GM12878 (cell line): ENCODE measurements around the gene VRK3. TPM values are rescaled to one million over a fixed set of nuclear protein-coding genes. Genes with fewer than 3 reads are reported as not detected.

Source experiments
- ATAC-seq: fragments of 200-7000 bp; cut with Tn5 transposase; 3 replicates; pipeline ENCODE4 v1.9.1; 2020; ENCODE audit warnings: mild to moderate bottlenecking, moderate library complexity
- BruUV-seq: library from RNA; stranded (reverse); fragments of 400-500 nt; replicated peaks from 2 replicates; lab custom pipeline; 2021; lab: Mats Ljungman, UMichigan
- CTCF ChIA-PET: fragments of 300-600 bp; sonication (Branson Sonifier 250); formaldehyde crosslinking; extraction: SDS; loops from one replicate; lab custom pipeline; 2021; ENCODE audit warnings: inconsistent platforms; lab: Yijun Ruan, JAX
- POLR2A ChIA-PET: fragments of 350-600 bp; formaldehyde crosslinking; extraction: SDS; loops from one replicate; lab custom pipeline; 2021; ENCODE audit warnings: inconsistent platforms; lab: Charles Lee
- RAD21 ChIA-PET: fragments of 300-600 bp; sonication (Branson Sonifier 250); formaldehyde crosslinking; loops from one replicate; lab custom pipeline; 2023; ENCODE audit warnings: antibody characterized with exemption; ENCODE audit not compliant: unreplicated experiment; lab: Charles Lee
- SMC1A ChIA-PET: fragments of 300-600 bp; sonication (Branson Sonifier 250); formaldehyde crosslinking; loops from one replicate; lab custom pipeline; 2023; ENCODE audit not compliant: unreplicated experiment, uncharacterized antibody; lab: Charles Lee
- DNase-seq: peaks from one replicate; pipeline ENCODE4 v3.0.0-alpha.2; 2011; ENCODE audit warnings: low read depth, low spot score
- FAIRE-seq: peaks from 3 replicates; lab custom pipeline; 2011; peaks lifted over from hg19 to GRCh38; lab: Jason Lieb, UNC
- H2AFZ ChIP-seq: 2 replicates; pipeline ENCODE4 v1.6.0; 2011; ENCODE audit warnings: low read depth, low read length, control low read depth; ENCODE audit not compliant: control insufficient read depth
- H3K27ac ChIP-seq: 2 replicates; pipeline ENCODE4 v1.5.1; 2011; ENCODE audit warnings: control low read depth; ENCODE audit not compliant: control insufficient read depth, insufficient read depth
- H3K27me3 ChIP-seq, 2 experiments: replicated peaks in 1 of 2; 2 replicates each; pipeline versions ENCODE4 v1.6.0 to v1.6.1; 2011; ENCODE audit warnings: low read length in 1 of 2; ENCODE audit not compliant: control insufficient read depth in 2 of 2, insufficient read depth in 2 of 2
- H3K36me3 ChIP-seq, 2 experiments: 2 replicates each; pipeline ENCODE4 v1.5.1; 2011; ENCODE audit warnings: low read length in 1 of 2; ENCODE audit not compliant: control insufficient read depth in 2 of 2, insufficient read depth in 2 of 2
- H3K4me1 ChIP-seq: 2 replicates; pipeline ENCODE4 v1.6.1; 2011; ENCODE audit warnings: mild to moderate bottlenecking, low read length, moderate library complexity, mixed read lengths; ENCODE audit not compliant: control insufficient read depth, insufficient read depth
- H3K4me2 ChIP-seq: 2 replicates; pipeline ENCODE4 v1.6.0; 2011; ENCODE audit warnings: control low read depth; ENCODE audit not compliant: control insufficient read depth, insufficient read depth
- H3K4me3 ChIP-seq: fragments of 200-600 bp; sonication (generic); 2 replicates; pipeline ENCODE4 v1.5.1; 2016
- H3K79me2 ChIP-seq: 2 replicates; pipeline ENCODE4 v1.6.0; 2011; ENCODE audit warnings: low read length; ENCODE audit not compliant: control insufficient read depth, insufficient read depth
- H3K9ac ChIP-seq: 2 replicates; pipeline ENCODE4 v1.8.0; 2011; ENCODE audit warnings: low read length, control low read depth, mixed read lengths; ENCODE audit not compliant: control insufficient read depth, insufficient read depth
- H3K9me3 ChIP-seq: replicated peaks from 3 replicates; pipeline ENCODE4 v1.5.1; 2011; ENCODE audit warnings: mild to moderate bottlenecking, low read length; ENCODE audit not compliant: control insufficient read depth, insufficient read depth
- H4K20me1 ChIP-seq: 2 replicates; pipeline ENCODE4 v1.6.0; 2011; ENCODE audit not compliant: control insufficient read depth, insufficient read depth
- ASH2L ChIP-seq: fragments of 300-600, 200-600 bp; sonication (generic); IDR thresholded peaks from 2 replicates; pipeline ENCODE4 v1.6.1; 2017; ENCODE audit warnings: low read depth, mild to moderate bottlenecking, borderline replicate concordance
- BACH1 ChIP-seq: fragments of 450-650 bp; IDR thresholded peaks from 2 replicates; pipeline ENCODE4 v1.6.1; 2017; ENCODE audit warnings: mild to moderate bottlenecking, borderline replicate concordance
- BCL11A ChIP-seq: IDR thresholded peaks from 2 replicates; pipeline ENCODE4 v1.6.1; 2011; ENCODE audit warnings: low read depth, low read length
- BRCA1 ChIP-seq: IDR thresholded peaks from 2 replicates; pipeline ENCODE4 v1.6.1; 2011; ENCODE audit warnings: low read depth, low read length, improper control_type of control experiment
- CBX5 ChIP-seq: sonication (generic); IDR thresholded peaks from 2 replicates; pipeline ENCODE4 v1.6.1; 2016; ENCODE audit warnings: low read depth, moderate library complexity, mild to moderate bottlenecking, inconsistent platforms
- CEBPZ ChIP-seq: fragments of 150-350 bp; IDR thresholded peaks from 2 replicates; pipeline ENCODE4 v1.6.1; 2016; ENCODE audit warnings: low read depth, low read length
- CREM ChIP-seq: IDR thresholded peaks from 2 replicates; pipeline ENCODE4 v1.6.1; 2014; ENCODE audit warnings: antibody characterized with exemption, low read depth
- EED ChIP-seq: sonication (generic); IDR thresholded peaks from 2 replicates; pipeline ENCODE4 v1.6.1; 2016; ENCODE audit warnings: antibody characterized with exemption, low read depth
- HDAC6 ChIP-seq: fragments of 200-600 bp; sonication (generic); IDR thresholded peaks from one replicate; pipeline ENCODE4 v1.8.0; 2017; ENCODE audit warnings: antibody characterized with exemption; ENCODE audit not compliant: unreplicated experiment
- KAT2A ChIP-seq: conservative IDR thresholded peaks from 2 replicates; pipeline ENCODE4 v1.6.1; 2011; ENCODE audit warnings: low read depth, low read length; ENCODE audit not compliant: control insufficient read depth
- MTA2 ChIP-seq: fragments of 450-650 bp; IDR thresholded peaks from 2 replicates; pipeline ENCODE4 v1.6.1; 2016; ENCODE audit warnings: low read depth, mild to moderate bottlenecking, moderate library complexity
- NFYA ChIP-seq: IDR thresholded peaks from 2 replicates; pipeline ENCODE4 v1.6.1; 2011; ENCODE audit warnings: low read depth, mild to moderate bottlenecking, low read length, improper control_type of control experiment, borderline replicate concordance
- NFYB ChIP-seq: IDR thresholded peaks from 2 replicates; pipeline ENCODE4 v1.6.1; 2011; ENCODE audit warnings: low read depth, mild to moderate bottlenecking, low read length, improper control_type of control experiment, moderate library complexity; ENCODE audit not compliant: insufficient read depth
- SMAD1 ChIP-seq: fragments of 450-650 bp; IDR thresholded peaks from 2 replicates; pipeline ENCODE4 v1.6.1; 2018; ENCODE audit warnings: mild to moderate bottlenecking, low read depth; ENCODE audit not compliant: partially characterized antibody
- SMARCA5 ChIP-seq: fragments of 450-650 bp; IDR thresholded peaks from 2 replicates; pipeline ENCODE4 v1.6.1; 2017; ENCODE audit warnings: mild to moderate bottlenecking
- SUZ12 ChIP-seq: fragments of 200-600 bp; sonication (generic); IDR thresholded peaks from one replicate; pipeline ENCODE4 v1.6.1; 2018; ENCODE audit warnings: antibody characterized with exemption, mild to moderate bottlenecking; ENCODE audit not compliant: unreplicated experiment
- ZNF207 ChIP-seq: fragments of 450-650 bp; IDR thresholded peaks from 2 replicates; pipeline ENCODE4 v1.6.1; 2014; ENCODE audit warnings: antibody characterized with exemption, mild to moderate bottlenecking, borderline replicate concordance
- ZNF24 ChIP-seq: fragments of 450-650 bp; IDR thresholded peaks from 2 replicates; pipeline ENCODE4 v1.6.1; 2017; ENCODE audit warnings: antibody characterized with exemption, mild to moderate bottlenecking
- WGBS: methylation state at CpG from one replicate; pipeline ENCODE4 v1.1.6; 2016; ENCODE audit warnings: low lambda C conversion rate; ENCODE audit not compliant: insufficient replicate concordance, insufficient coverage; ENCODE audit errors: missing lambda C conversion rate; 5-methylcytosine and 5-hydroxymethylcytosine counted together
- in situ Hi-C: fragments of 300-500 bp; cut with MboI; formaldehyde crosslinking; loops from 9 replicates; pipeline ENCODE4 v1.14.3; 2018; ENCODE audit warnings: mixed read lengths
- intact Hi-C: fragments of 100-400 bp; cut with micrococcal nuclease; formaldehyde crosslinking; loops from one replicate; pipeline ENCODE4 v1.14.2; 2022; ENCODE audit not compliant: unreplicated experiment
- polyA plus RNA-seq, 11 experiments: library from polyadenylated mRNA; depleted of rRNA in 4 of 11; unstranded in 6 of 11; stranded (reverse) in 5 of 11; fragments of >200 nt; fragmentation: Nextera tagmentation in 4 of 11; fragmentation: Illumina TruSeq in 1 of 11; extraction: Ambion mirVana in 4 of 11; extraction: Trizol in 1 of 11; gene quantifications; 1 replicate in 1 of 11; 2 replicates in 10 of 11; pipeline versions ENCODE4 v1.2.1 to v1.2.3, GENCODE V29; 2011 to 2016; ENCODE audit warnings: inconsistent platforms in 2 of 11, missing spikeins in 2 of 11, low read depth in 1 of 11
- total RNA-seq, 4 experiments: library from RNA; depleted of rRNA in 3 of 4; stranded (reverse); fragments of >200 nt in 3 of 4; fragmentation: Illumina TruSeq in 1 of 4; extraction: Trizol in 1 of 4; gene quantifications; 2 replicates each; pipeline versions ENCODE4 v1.2.1 to v1.2.3, GENCODE V29; 2013 to 2021

VRK3 gene
- total and polyA plus RNA-seq, 10 of the 15 experiments (the other 5 are each of a cell fraction or from before 2014, with no cell fraction given): 17.3 to 61.9 (median 35.5) TPM

GRCh38 chr19:50061650-50062049, 36.5 kb upstream of the VRK3 start:
- no peak overlapping the region for H3K4me2 ChIP-seq
- FAIRE-seq (no peak), ATAC-seq (no peak), DNase-seq (no peak)
- no peaks in the 10 kb centered on the region for H3K79me2 ChIP-seq
- BruUV-seq: no TSS peak
- intact Hi-C loops (no loop called here), in situ Hi-C loops (no loop called here)
- ChIA-PET SMC1A (no interaction called here), POLR2A (no interaction called here), CTCF (no interaction called here), RAD21 (no interaction called here)
- TF ChIP-seq ZNF207 (no peak), BACH1 (no peak), CREM (no peak), EED (no peak), SUZ12 (no peak)
- no peak overlapping the region for H3K9ac ChIP-seq
- H2AFZ ChIP-seq: no peak overlapping the region
- no peaks in the 10 kb centered on the region for H3K36me3 ChIP-seq
- no peak overlapping the region for H3K4me3 ChIP-seq
- no peaks in the 10 kb centered on the region for H4K20me1 ChIP-seq
- no peaks in the 10 kb centered on the region for H3K4me1 ChIP-seq
- H3K27me3 ChIP-seq: no peaks in the 10 kb centered on the region
- 10% methylated on average over 5 of the region's 5 CpGs for WGBS
- no peak overlapping the region for H3K27ac ChIP-seq
- H3K9me3 ChIP-seq: peaks cover 21% of the 10 kb centered on the region

GRCh38 chr19:50060107-50060506, 34.9 kb upstream of the VRK3 start:
- RAD21 ChIA-PET: no interaction called here
- WGBS: 35% methylated on average over 15 of the region's 15 CpGs
- CTCF ChIA-PET: interaction anchor here (1.8 kb wide), 1 partner anchor 13 kb away, joined by 4 read pairs; no protein-coding TSS in a partner anchor
- BruUV-seq: no TSS peak
- Histone ChIP-seq H3K4me3 (no peak overlapping the region), H3K27ac (no peak overlapping the region), H2AFZ (no peak overlapping the region), H3K79me2 (no peaks in the 10 kb centered on the region), H3K36me3 (no peaks in the 10 kb centered on the region), H3K9me3 (peaks cover 21% of the 10 kb centered on the region), H4K20me1 (no peaks in the 10 kb centered on the region), H3K9ac (no peak overlapping the region), H3K27me3 (no peaks in the 10 kb centered on the region), H3K4me1 (no peaks in the 10 kb centered on the region), H3K4me2 (no peak overlapping the region)
- intact Hi-C loops (no loop called here), in situ Hi-C loops (no loop called here)
- FAIRE-seq (no peak), ATAC-seq (no peak), DNase-seq (no peak)
- POLR2A ChIA-PET: no interaction called here
- SMC1A ChIA-PET: interaction anchor here (0.7 kb wide), 1 partner anchor 133 kb away, joined by 3 read pairs; no protein-coding TSS in a partner anchor
- TF ChIP-seq CEBPZ (no peak), SMAD1 (no peak), HDAC6 (no peak), NFYB (no peak), NFYA (no peak), ZNF24 (no peak), ASH2L (no peak), SMARCA5 (no peak), KAT2A (no peak), BCL11A (no peak), EED (no peak), MTA2 (no peak), BRCA1 (no peak), CBX5 (no peak)
